Measurements from ENCODE around the gene GCFC2. TPM values are rescaled to one million over a fixed set of nuclear protein-coding genes. Genes with fewer than 3 reads are reported as not detected.
A peak's percentile ranks its signal among the peaks of the same experiment; 100 is the strongest.

Gene GCFC2
- total and polyA plus RNA-seq, 12 donors = 7.7 to 23.0 (median 12.8) TPM

DNA sequence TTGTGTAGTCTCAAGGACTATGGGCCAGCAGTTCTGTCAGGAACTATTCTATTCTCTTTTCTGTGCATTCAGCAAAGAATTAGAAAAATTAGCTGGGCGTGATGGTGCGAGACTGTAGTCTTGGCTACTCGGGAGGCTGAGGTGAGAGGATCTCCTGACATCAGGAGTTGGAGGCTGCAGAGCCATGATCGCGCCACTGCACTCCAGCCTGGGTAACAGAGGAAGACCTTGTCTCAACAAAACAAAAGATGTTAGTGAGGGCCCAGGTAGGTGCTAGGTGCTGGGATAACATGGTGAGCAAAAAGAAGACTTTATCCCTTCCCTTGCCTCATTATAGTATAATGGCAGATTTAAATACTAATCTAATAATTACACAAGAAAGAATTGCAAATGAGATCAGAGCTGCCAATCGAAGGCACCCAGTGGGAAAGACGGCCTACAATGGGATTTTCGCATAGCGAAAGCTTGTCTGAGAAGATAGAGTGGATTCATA lies 64.6 kb downstream of the GCFC2 start:
- Histone ChIP-seq H3K27ac (peak overlapping the region in 9 of 10 donors; percentile 64 to 90 (median 79)), H3K4me3 (peak overlapping the region; percentile 52 to 99 (median 89)), H3K9me3 (no peaks in the 10 kb centered on the region), H3K27me3 (no peaks in the 10 kb centered on the region), H3K4me1 (peaks cover 0 to 34% (median 22%) of the 10 kb centered on the region in 9 donors), H3K36me3 (peaks cover 0 to 31% (median 8%) of the 10 kb centered on the region in 9 donors)
- TF ChIP-seq, protein P1, sequence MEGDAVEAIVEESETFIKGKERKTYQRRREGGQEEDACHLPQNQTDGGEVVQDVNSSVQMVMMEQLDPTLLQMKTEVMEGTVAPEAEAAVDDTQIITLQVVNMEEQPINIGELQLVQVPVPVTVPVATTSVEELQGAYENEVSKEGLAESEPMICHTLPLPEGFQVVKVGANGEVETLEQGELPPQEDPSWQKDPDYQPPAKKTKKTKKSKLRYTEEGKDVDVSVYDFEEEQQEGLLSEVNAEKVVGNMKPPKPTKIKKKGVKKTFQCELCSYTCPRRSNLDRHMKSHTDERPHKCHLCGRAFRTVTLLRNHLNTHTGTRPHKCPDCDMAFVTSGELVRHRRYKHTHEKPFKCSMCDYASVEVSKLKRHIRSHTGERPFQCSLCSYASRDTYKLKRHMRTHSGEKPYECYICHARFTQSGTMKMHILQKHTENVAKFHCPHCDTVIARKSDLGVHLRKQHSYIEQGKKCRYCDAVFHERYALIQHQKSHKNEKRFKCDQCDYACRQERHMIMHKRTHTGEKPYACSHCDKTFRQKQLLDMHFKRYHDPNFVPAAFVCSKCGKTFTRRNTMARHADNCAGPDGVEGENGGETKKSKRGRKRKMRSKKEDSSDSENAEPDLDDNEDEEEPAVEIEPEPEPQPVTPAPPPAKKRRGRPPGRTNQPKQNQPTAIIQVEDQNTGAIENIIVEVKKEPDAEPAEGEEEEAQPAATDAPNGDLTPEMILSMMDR (IDR thresholded peaks at IDR 0.05) = no peak
- intact Hi-C loops (cut with DNase I) = loop anchor here in 1 of 10 donors (10.0 kb wide), 1 partner anchor 69 kb away; the partner anchor contains the start of gene GCFC2
- WGBS, 2 donors = 79% methylated on average over 9 of the region's 9 CpGs
- peak in 5 of 8 donors; percentile 1 to 13 (median 6) for ATAC-seq
- DNase-seq = no peak

DNA sequence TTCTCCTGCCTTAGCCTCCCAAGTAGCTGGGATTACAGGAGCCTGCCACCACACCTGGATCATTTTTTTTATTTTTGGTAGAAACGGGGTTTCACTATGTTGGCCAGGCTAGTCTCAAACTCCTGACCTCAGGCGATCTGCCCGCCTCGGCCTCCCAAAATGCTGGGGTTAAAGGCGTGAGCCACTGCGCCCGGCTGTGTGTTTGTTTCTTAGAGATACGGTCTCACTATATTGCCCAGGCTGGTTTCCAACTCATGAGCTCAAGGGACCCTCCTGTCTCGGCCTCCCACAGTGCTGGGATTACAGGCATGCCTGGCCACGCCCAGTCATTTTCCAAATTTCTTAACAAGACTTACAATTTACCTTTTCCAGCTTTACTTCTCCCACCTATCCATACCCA lies 65.1 kb downstream of the GCFC2 start:
- no peak for ATAC-seq
- no peak for DNase-seq
- WGBS, 2 donors = 97% methylated on average over 10 of the region's 10 CpGs
- TF ChIP-seq, protein P1 (IDR thresholded peaks at IDR 0.05) = no peak
- Histone ChIP-seq H3K9me3 (no peaks in the 10 kb centered on the region), H3K27me3 (no peaks in the 10 kb centered on the region), H3K27ac (no peak overlapping the region), H3K4me1 (peaks cover 0 to 39% (median 27%) of the 10 kb centered on the region in 9 donors), H3K4me3 (no peak overlapping the region), H3K36me3 (peaks cover 0 to 26% (median 3%) of the 10 kb centered on the region in 9 donors)
- intact Hi-C loops (cut with DNase I) = loop anchor here in 1 of 10 donors (10.0 kb wide), 1 partner anchor 69 kb away; the partner anchor contains the start of gene GCFC2

- Histone ChIP-seq H3K27me3 (no peaks in the 10 kb centered on the region), H3K9me3 (no peaks in the 10 kb centered on the region), H3K27ac (no peak overlapping the region), H3K4me1 (peaks cover 0 to 38% (median 35%) of the 10 kb centered on the region in 9 donors), H3K4me3 (no peak overlapping the region), H3K36me3 (peaks cover 0 to 10% (median 0%) of the 10 kb centered on the region in 9 donors)
- no peak for ATAC-seq
- no peak for DNase-seq
- intact Hi-C loops (cut with DNase I) = loop anchor here in 3 of 10 donors (5.0 to 10.0 kb wide), 2 partner anchors 33 to 71 kb away; partner anchors contain the start of gene GCFC2 (in 1 of the 3)
- TF ChIP-seq, protein P1 (IDR thresholded peaks at IDR 0.05) = no peak
- WGBS, 2 donors = 75 to 76% methylated on average over 1 of the region's 1 CpG
These were observed 66.7 kb downstream of the GCFC2 start for GRCh38 chr2:75643980-75644379.

GRCh38 chr2:75641587-75641986 lies 69.1 kb downstream of the GCFC2 start:
- no peaks in the 10 kb centered on the region for H3K9me3 ChIP-seq
- H3K4me3 ChIP-seq = no peak overlapping the region
- no peak for DNase-seq
- intact Hi-C loops (cut with DNase I) = loop anchor here in 6 of 10 donors (2.0 to 10.0 kb wide), 3 partner anchors 35 to 73 kb away; partner anchors contain the start of gene GCFC2 (in 1 of the 6)
- peaks cover 0 to 5% (median 0%) of the 10 kb centered on the region in 7 donors for H3K27me3 ChIP-seq
- no peak for ATAC-seq
- H3K4me1 ChIP-seq = peaks cover 0 to 24% (median 19%) of the 10 kb centered on the region in 9 donors
- H3K36me3 ChIP-seq = no peaks in the 10 kb centered on the region
- peak overlapping the region in 4 of 10 donors; percentile 28 to 65 (median 44) for H3K27ac ChIP-seq
- TF ChIP-seq, protein P1 (IDR thresholded peaks at IDR 0.05) = no peak
- 81 to 82% methylated on average over 1 of the region's 1 CpG for WGBS, 2 donors
